ENCODE measurements around the gene SNX9. TPM values are rescaled to one million over a fixed set of nuclear protein-coding genes. Genes with fewer than 3 reads are reported as not detected.

The SNX9 gene
- total and polyA plus RNA-seq, 7 donors: 42.6 to 72.6 (median 63.0) TPM

GRCh38 chr6:157778719-157779118 is 44.3 kb upstream of the SNX9 start:
- Histone ChIP-seq H3K4me3 (no peak overlapping the region), H3K4me1 (no peaks in the 10 kb centered on the region), H3K27me3 (peaks cover 0 to 3% (median 0%) of the 10 kb centered on the region in 3 donors), H3K36me3 (no peaks in the 10 kb centered on the region), H3K9me3 (no peaks in the 10 kb centered on the region), H3K27ac (no peak overlapping the region)
- intact Hi-C loops (cut with DNase I): no loop called here
- WGBS, 2 donors: 85 to 90% methylated on average over 4 of the region's 4 CpGs
- DNase-seq: no peak
- TF ChIP-seq CTCF (IDR thresholded peaks at IDR 0.05) (no peak), POLR2AphosphoS5 (IDR thresholded peaks at IDR 0.05) (no peak), EP300 (IDR thresholded peaks at IDR 0.05) (no peak), POLR2A (IDR thresholded peaks at IDR 0.05) (no peak)

GRCh38 chr6:157779705-157780604 is 43.1 kb upstream of the SNX9 start:
- no peak overlapping the region for H3K4me3 ChIP-seq
- H3K36me3 ChIP-seq: no peaks in the 10 kb centered on the region
- no peaks in the 10 kb centered on the region for H3K4me1 ChIP-seq
- no peaks in the 10 kb centered on the region for H3K27me3 ChIP-seq
- 60 to 72% methylated on average over 9 of the region's 9 CpGs for WGBS, 2 donors
- no peaks in the 10 kb centered on the region for H3K9me3 ChIP-seq
- intact Hi-C loops (cut with DNase I): no loop called here
- DNase-seq: no peak
- no peak overlapping the region for H3K27ac ChIP-seq
- TF ChIP-seq CTCF (IDR thresholded peaks at IDR 0.05): no peak
- no peak for TF ChIP-seq POLR2A (IDR thresholded peaks at IDR 0.05)

GRCh38 chr6:157785636-157786035 is 37.4 kb upstream of the SNX9 start:
- H3K9me3 ChIP-seq: no peaks in the 10 kb centered on the region
- H3K36me3 ChIP-seq: no peaks in the 10 kb centered on the region
- no peak for TF ChIP-seq POLR2A (IDR thresholded peaks at IDR 0.05)
- TF ChIP-seq EP300 (IDR thresholded peaks at IDR 0.05): no peak
- no peak for TF ChIP-seq POLR2AphosphoS5 (IDR thresholded peaks at IDR 0.05)
- TF ChIP-seq CTCF (IDR thresholded peaks at IDR 0.05): no peak
- intact Hi-C loops (cut with DNase I): no loop called here
- no peak overlapping the region for H3K4me3 ChIP-seq
- DNase-seq: no peak
- H3K27me3 ChIP-seq: no peaks in the 10 kb centered on the region
- no peaks in the 10 kb centered on the region for H3K4me1 ChIP-seq
- WGBS, 2 donors: 95 to 96% methylated on average over 1 of the region's 1 CpG
- H3K27ac ChIP-seq: no peak overlapping the region

GRCh38 chr6:157786221-157786620 is 36.8 kb upstream of the SNX9 start:
- WGBS, 2 donors: 83 to 90% methylated on average over 3 of the region's 3 CpGs
- H3K27ac ChIP-seq: no peak overlapping the region
- no peak overlapping the region for H3K4me3 ChIP-seq
- no peaks in the 10 kb centered on the region for H3K36me3 ChIP-seq
- no peak for DNase-seq
- H3K9me3 ChIP-seq: no peaks in the 10 kb centered on the region
- TF ChIP-seq CTCF (IDR thresholded peaks at IDR 0.05): no peak
- no peak for TF ChIP-seq POLR2A (IDR thresholded peaks at IDR 0.05)
- no peak for TF ChIP-seq POLR2AphosphoS5 (IDR thresholded peaks at IDR 0.05)
- TF ChIP-seq EP300 (IDR thresholded peaks at IDR 0.05): no peak
- H3K27me3 ChIP-seq: no peaks in the 10 kb centered on the region
- no peaks in the 10 kb centered on the region for H3K4me1 ChIP-seq
- intact Hi-C loops (cut with DNase I): no loop called here
